Neural cell (in vitro differentiated cells): Measurements from ENCODE around the gene FGF12. TPM values are rescaled to one million over a fixed set of nuclear protein-coding genes. Genes with fewer than 3 reads are reported as not detected.

Experiments
- H2AFZ ChIP-seq: fragments of 200-600, 300-800 bp; sonication (generic), shearing (Covaris generic); 2 replicates; pipeline ENCODE4 v1.6.0; 2014; ENCODE audit warnings: low read depth, mild to moderate bottlenecking, antibody characterized with exemption, low read length, moderate library complexity
- H3F3A ChIP-seq: fragments of 200-600 bp; shearing (Covaris generic); 2 replicates; pipeline ENCODE4 v1.6.1; 2016; ENCODE audit warnings: mild to moderate bottlenecking, moderate library complexity, mixed read lengths, antibody characterized with exemption, low read length; ENCODE audit not compliant: insufficient read depth, poor library complexity, severe bottlenecking
- H3K27ac ChIP-seq: fragments of 200-600, 300-800 bp; sonication (generic), shearing (Covaris generic); 2 replicates; pipeline ENCODE4 v1.5.1; 2014; ENCODE audit warnings: mild to moderate bottlenecking, low read length, moderate library complexity
- H3K27me3 ChIP-seq: fragments of 300-800, 200-600 bp; sonication (generic), shearing (Covaris generic); 2 replicates; pipeline ENCODE4 v1.6.0; 2014; ENCODE audit warnings: mild to moderate bottlenecking, low read depth, low read length, moderate library complexity; ENCODE audit not compliant: insufficient read depth
- H3K36me3 ChIP-seq: fragments of 300-800, 200-600 bp; sonication (generic), shearing (Covaris generic); 2 replicates; pipeline ENCODE4 v1.5.1; 2014; ENCODE audit warnings: mild to moderate bottlenecking, antibody characterized with exemption, low read length, moderate library complexity; ENCODE audit not compliant: insufficient read depth
- H3K4me2 ChIP-seq: fragments of 300-800, 200-600 bp; sonication (generic), shearing (Covaris generic); 2 replicates; pipeline ENCODE4 v1.6.0; 2014; ENCODE audit warnings: mild to moderate bottlenecking, low read length
- H3K4me3 ChIP-seq: fragments of 300-800, 200-600 bp; sonication (generic), shearing (Covaris generic); 2 replicates; pipeline ENCODE4 v1.5.1; 2014; ENCODE audit warnings: mild to moderate bottlenecking, low read length, moderate library complexity
- H3K79me2 ChIP-seq: fragments of 200-600 bp; shearing (Covaris generic); replicated peaks from 2 replicates; pipeline ENCODE4 v1.6.0; 2014; ENCODE audit warnings: mild to moderate bottlenecking, low read length, moderate library complexity; ENCODE audit not compliant: insufficient read depth
- H3K9ac ChIP-seq: fragments of 300-800, 200-600 bp; sonication (generic), shearing (Covaris generic); 2 replicates; pipeline ENCODE4 v1.6.1; 2016; ENCODE audit warnings: mild to moderate bottlenecking, low read length, mixed read lengths
- H3K9me2 ChIP-seq: fragments of 200-600 bp; shearing (Covaris generic); 2 replicates; pipeline ENCODE4 v1.6.1; 2016; ENCODE audit warnings: mild to moderate bottlenecking, low read length, mixed read lengths; ENCODE audit not compliant: insufficient read depth
- H3K9me3 ChIP-seq: fragments of 200-600, 300-800 bp; sonication (generic), shearing (Covaris generic); 2 replicates; pipeline ENCODE4 v1.6.1; 2016; ENCODE audit warnings: mild to moderate bottlenecking, mixed run types, low read length, moderate library complexity, mixed read lengths
- H4K20me1 ChIP-seq: fragments of 200-600 bp; shearing (Covaris generic); 2 replicates; pipeline ENCODE4 v1.6.1; 2016; ENCODE audit warnings: mild to moderate bottlenecking, mixed run types; ENCODE audit not compliant: insufficient read depth
- EP300 ChIP-seq: fragments of 450-650 bp; conservative IDR thresholded peaks from 2 replicates; pipeline ENCODE4 v1.6.1; 2014; ENCODE audit warnings: antibody characterized with exemption, mild to moderate bottlenecking, moderate library complexity; ENCODE audit not compliant: poor library complexity, severe bottlenecking
- EZH2 ChIP-seq: fragments of 200-600, 300-800 bp; shearing (Covaris generic), sonication (generic); IDR thresholded peaks from 2 replicates; pipeline ENCODE4 v1.6.1; 2014; ENCODE audit warnings: antibody characterized with exemption, low read length, borderline replicate concordance, mild to moderate bottlenecking; ENCODE audit not compliant: insufficient read depth, poor library complexity, severe bottlenecking
- MXI1 ChIP-seq: fragments of 450-650 bp; conservative IDR thresholded peaks from 2 replicates; pipeline ENCODE4 v1.6.1; 2014; ENCODE audit warnings: antibody characterized with exemption, mild to moderate bottlenecking; ENCODE audit not compliant: poor library complexity, severe bottlenecking
- POLR2AphosphoS5 ChIP-seq: IDR thresholded peaks from 2 replicates; pipeline ENCODE4 v1.6.1; 2012
- RAD21 ChIP-seq: fragments of 450-650 bp; conservative IDR thresholded peaks from 2 replicates; pipeline ENCODE4 v1.6.1; 2014; ENCODE audit warnings: antibody characterized with exemption, mild to moderate bottlenecking, moderate library complexity
- SMC3 ChIP-seq: fragments of 450-650 bp; conservative IDR thresholded peaks from 2 replicates; pipeline ENCODE4 v1.6.1; 2014; ENCODE audit warnings: antibody characterized with exemption, mild to moderate bottlenecking, moderate library complexity; ENCODE audit not compliant: poor library complexity
- TAF1 ChIP-seq: IDR thresholded peaks from 2 replicates; pipeline ENCODE4 v1.6.1; 2012; ENCODE audit warnings: low read depth
- polyA plus RNA-seq: library from polyadenylated mRNA; depleted of rRNA; stranded (reverse); fragments of >200 nt; gene quantifications from 2 replicates; pipeline ENCODE4 v1.2.3, GENCODE V29; 2014
- TF ChIP-seq, protein P1 (sequence below): IDR thresholded peaks from 2 replicates; pipeline ENCODE4 v1.6.1; 2012; ENCODE audit warnings: borderline replicate concordance
- TF ChIP-seq, protein P2 (sequence below): fragments of 450-650 bp; IDR thresholded peaks from 2 replicates; pipeline ENCODE4 v1.5.1; 2014; ENCODE audit warnings: antibody characterized with exemption, mild to moderate bottlenecking, moderate library complexity; ENCODE audit not compliant: poor library complexity, severe bottlenecking

The FGF12 gene
- polyA plus RNA-seq, 1 donor from 2014 or later, result 4.8 TPM

DNA sequence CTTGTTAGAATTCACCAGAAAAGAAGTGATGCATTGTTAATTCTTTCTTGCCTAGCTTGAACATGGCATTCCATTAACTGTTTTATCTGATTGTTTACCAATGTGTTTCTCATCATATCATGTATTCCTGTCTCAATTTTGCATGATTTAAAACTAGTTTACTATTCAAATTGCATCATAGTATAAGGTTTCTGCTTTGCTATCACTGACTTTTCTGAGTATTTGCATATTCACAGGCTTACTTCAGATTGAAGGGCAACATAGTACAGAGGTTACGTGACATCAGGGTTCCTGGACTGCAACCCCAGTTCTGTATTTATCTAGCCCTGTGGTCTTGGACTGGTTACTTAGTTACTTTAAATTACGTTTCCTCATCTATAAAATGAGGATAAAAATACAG is 561.8 kb downstream of the FGF12 start:
- Histone ChIP-seq H4K20me1 (no peaks in the 10 kb centered on the region), H3K27ac (no peak overlapping the region), H3K79me2 (no peaks in the 10 kb centered on the region), H3F3A (no peaks in the 10 kb centered on the region), H3K36me3 (no peaks in the 10 kb centered on the region), H3K4me2 (no peak overlapping the region), H3K27me3 (no peaks in the 10 kb centered on the region), H3K4me3 (no peak overlapping the region), H3K9me3 (no peaks in the 10 kb centered on the region), H3K9me2 (no peaks in the 10 kb centered on the region), H2AFZ (no peak overlapping the region), H3K9ac (no peak overlapping the region)
- TF ChIP-seq EZH2 (no peak), EP300 (no peak)
- TF ChIP-seq, protein P1, sequence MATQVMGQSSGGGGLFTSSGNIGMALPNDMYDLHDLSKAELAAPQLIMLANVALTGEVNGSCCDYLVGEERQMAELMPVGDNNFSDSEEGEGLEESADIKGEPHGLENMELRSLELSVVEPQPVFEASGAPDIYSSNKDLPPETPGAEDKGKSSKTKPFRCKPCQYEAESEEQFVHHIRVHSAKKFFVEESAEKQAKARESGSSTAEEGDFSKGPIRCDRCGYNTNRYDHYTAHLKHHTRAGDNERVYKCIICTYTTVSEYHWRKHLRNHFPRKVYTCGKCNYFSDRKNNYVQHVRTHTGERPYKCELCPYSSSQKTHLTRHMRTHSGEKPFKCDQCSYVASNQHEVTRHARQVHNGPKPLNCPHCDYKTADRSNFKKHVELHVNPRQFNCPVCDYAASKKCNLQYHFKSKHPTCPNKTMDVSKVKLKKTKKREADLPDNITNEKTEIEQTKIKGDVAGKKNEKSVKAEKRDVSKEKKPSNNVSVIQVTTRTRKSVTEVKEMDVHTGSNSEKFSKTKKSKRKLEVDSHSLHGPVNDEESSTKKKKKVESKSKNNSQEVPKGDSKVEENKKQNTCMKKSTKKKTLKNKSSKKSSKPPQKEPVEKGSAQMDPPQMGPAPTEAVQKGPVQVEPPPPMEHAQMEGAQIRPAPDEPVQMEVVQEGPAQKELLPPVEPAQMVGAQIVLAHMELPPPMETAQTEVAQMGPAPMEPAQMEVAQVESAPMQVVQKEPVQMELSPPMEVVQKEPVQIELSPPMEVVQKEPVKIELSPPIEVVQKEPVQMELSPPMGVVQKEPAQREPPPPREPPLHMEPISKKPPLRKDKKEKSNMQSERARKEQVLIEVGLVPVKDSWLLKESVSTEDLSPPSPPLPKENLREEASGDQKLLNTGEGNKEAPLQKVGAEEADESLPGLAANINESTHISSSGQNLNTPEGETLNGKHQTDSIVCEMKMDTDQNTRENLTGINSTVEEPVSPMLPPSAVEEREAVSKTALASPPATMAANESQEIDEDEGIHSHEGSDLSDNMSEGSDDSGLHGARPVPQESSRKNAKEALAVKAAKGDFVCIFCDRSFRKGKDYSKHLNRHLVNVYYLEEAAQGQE, result no peak

DNA sequence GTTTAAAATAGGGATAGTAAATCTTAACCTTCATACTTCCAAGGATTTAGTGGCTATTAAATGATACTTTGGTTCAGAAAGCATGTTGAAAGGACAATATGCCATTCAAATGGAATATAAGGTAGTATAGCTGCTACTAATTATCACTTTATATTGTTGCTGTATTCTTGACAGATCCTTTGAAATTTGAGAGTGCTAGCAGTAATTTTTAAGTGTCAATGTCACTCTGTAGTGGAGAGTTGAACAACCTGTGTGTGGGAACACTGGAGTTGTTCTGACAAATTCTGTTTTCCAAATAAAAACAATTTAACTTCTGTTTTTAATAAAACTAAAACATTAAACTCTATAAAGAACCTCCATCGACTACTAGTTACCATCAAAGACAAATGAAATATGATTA is 565.7 kb downstream of the FGF12 start:
- no peaks in the 10 kb centered on the region for H3K79me2 ChIP-seq
- H3K4me3 ChIP-seq, result no peak overlapping the region
- no peaks in the 10 kb centered on the region for H3K27me3 ChIP-seq
- H3K9me2 ChIP-seq, result no peaks in the 10 kb centered on the region
- H3K27ac ChIP-seq, result no peak overlapping the region
- H3K9ac ChIP-seq, result no peak overlapping the region
- H4K20me1 ChIP-seq, result no peaks in the 10 kb centered on the region
- no peaks in the 10 kb centered on the region for H3K9me3 ChIP-seq
- no peaks in the 10 kb centered on the region for H3F3A ChIP-seq
- H3K36me3 ChIP-seq, result no peaks in the 10 kb centered on the region
- H3K4me2 ChIP-seq, result no peak overlapping the region
- H2AFZ ChIP-seq, result no peak overlapping the region
- TF ChIP-seq EZH2 (no peak), TAF1 (no peak), MXI1 (no peak), SMC3 (no peak), EP300 (no peak), POLR2AphosphoS5 (no peak), RAD21 (no peak)
- TF ChIP-seq, protein P2, sequence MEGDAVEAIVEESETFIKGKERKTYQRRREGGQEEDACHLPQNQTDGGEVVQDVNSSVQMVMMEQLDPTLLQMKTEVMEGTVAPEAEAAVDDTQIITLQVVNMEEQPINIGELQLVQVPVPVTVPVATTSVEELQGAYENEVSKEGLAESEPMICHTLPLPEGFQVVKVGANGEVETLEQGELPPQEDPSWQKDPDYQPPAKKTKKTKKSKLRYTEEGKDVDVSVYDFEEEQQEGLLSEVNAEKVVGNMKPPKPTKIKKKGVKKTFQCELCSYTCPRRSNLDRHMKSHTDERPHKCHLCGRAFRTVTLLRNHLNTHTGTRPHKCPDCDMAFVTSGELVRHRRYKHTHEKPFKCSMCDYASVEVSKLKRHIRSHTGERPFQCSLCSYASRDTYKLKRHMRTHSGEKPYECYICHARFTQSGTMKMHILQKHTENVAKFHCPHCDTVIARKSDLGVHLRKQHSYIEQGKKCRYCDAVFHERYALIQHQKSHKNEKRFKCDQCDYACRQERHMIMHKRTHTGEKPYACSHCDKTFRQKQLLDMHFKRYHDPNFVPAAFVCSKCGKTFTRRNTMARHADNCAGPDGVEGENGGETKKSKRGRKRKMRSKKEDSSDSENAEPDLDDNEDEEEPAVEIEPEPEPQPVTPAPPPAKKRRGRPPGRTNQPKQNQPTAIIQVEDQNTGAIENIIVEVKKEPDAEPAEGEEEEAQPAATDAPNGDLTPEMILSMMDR, result no peak
- TF ChIP-seq, protein P1, result no peak
